Measurements from ENCODE around the gene GATAD2B.

DNA sequence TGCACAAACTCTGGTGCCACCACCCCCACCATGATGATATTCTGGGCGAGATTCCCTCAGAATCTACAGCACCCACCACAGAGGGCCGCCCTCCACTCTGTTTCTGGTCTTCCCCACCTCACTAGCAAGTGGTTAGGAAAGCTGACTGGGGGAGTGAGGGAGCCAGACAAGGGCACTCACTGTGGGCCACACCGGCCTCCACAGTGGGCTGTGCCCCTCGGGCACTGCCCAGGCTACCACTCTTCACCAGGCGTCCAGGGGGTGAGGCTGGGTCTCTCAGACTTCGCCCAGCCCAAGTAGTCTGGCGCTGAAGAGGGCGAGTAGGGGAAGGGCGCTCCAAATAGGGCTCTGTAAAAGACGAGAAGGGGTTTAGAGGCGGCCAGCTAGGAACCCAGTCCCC, 11.2 kb upstream of the GATAD2B start:
- TF ChIP-seq, protein P1, sequence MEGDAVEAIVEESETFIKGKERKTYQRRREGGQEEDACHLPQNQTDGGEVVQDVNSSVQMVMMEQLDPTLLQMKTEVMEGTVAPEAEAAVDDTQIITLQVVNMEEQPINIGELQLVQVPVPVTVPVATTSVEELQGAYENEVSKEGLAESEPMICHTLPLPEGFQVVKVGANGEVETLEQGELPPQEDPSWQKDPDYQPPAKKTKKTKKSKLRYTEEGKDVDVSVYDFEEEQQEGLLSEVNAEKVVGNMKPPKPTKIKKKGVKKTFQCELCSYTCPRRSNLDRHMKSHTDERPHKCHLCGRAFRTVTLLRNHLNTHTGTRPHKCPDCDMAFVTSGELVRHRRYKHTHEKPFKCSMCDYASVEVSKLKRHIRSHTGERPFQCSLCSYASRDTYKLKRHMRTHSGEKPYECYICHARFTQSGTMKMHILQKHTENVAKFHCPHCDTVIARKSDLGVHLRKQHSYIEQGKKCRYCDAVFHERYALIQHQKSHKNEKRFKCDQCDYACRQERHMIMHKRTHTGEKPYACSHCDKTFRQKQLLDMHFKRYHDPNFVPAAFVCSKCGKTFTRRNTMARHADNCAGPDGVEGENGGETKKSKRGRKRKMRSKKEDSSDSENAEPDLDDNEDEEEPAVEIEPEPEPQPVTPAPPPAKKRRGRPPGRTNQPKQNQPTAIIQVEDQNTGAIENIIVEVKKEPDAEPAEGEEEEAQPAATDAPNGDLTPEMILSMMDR (IDR thresholded peaks at IDR 0.05), result no peak
- TF ChIP-seq POLR2A (IDR thresholded peaks at IDR 0.05), result no peak

Data from stomach (tissue), 4 donors.